GM23338 (cell line): ENCODE results near the gene DOCK1. TPM values are rescaled to one million over a fixed set of nuclear protein-coding genes. Genes with fewer than 3 reads are reported as not detected.

Experiments
- ATAC-seq: fragments of 200-7000 bp; cut with Tn5 transposase; 3 replicates; pipeline ENCODE4 v1.9.1; 2020
- DNase-seq: peaks from one replicate; pipeline ENCODE4 v3.0.0-alpha.2; 2015; ENCODE audit warnings: low spot score
- H2AFZ ChIP-seq: fragments of 200-600 bp; sonication (generic); 2 replicates; pipeline ENCODE4 v1.8.0; 2016; ENCODE audit warnings: antibody characterized with exemption, mild to moderate bottlenecking, moderate library complexity
- H3F3A ChIP-seq: fragments of 200-600 bp; sonication (generic); replicated peaks from 2 replicates; pipeline ENCODE4 v1.8.0; 2017; ENCODE audit warnings: antibody characterized with exemption, mixed run types, low read depth
- H3K27ac ChIP-seq: fragments of 200-600 bp; sonication (generic); 2 replicates; pipeline ENCODE4 v1.6.1; 2016; ENCODE audit warnings: low read depth
- H3K27me3 ChIP-seq: fragments of 200-600 bp; sonication (generic); 2 replicates; pipeline ENCODE4 v1.8.0; 2016; ENCODE audit warnings: mild to moderate bottlenecking, mixed run types, moderate library complexity; ENCODE audit not compliant: insufficient read depth
- H3K36me3 ChIP-seq: fragments of 200-600 bp; sonication (generic); 2 replicates; pipeline ENCODE4 v1.8.0; 2016; ENCODE audit warnings: mild to moderate bottlenecking; ENCODE audit not compliant: insufficient read depth
- H3K4me1 ChIP-seq: fragments of 200-600 bp; sonication (generic); 2 replicates; pipeline ENCODE4 v1.8.0; 2016; ENCODE audit warnings: mild to moderate bottlenecking, moderate library complexity; ENCODE audit not compliant: insufficient read depth
- H3K4me2 ChIP-seq: fragments of 200-600 bp; sonication (generic); 2 replicates; pipeline ENCODE4 v1.7.1; 2017; ENCODE audit warnings: mixed run types
- H3K4me3 ChIP-seq: fragments of 200-600 bp; sonication (generic); 2 replicates; pipeline ENCODE4 v1.6.1; 2016; ENCODE audit warnings: mixed run types
- H3K79me2 ChIP-seq: fragments of 200-600 bp; sonication (generic); replicated peaks from 2 replicates; pipeline ENCODE4 v1.8.0; 2017; ENCODE audit warnings: mild to moderate bottlenecking; ENCODE audit not compliant: insufficient read depth
- H3K9me2 ChIP-seq: fragments of 200-600 bp; sonication (generic); 2 replicates; pipeline ENCODE4 v1.8.0; 2017; ENCODE audit not compliant: insufficient read depth
- H4K20me1 ChIP-seq: fragments of 200-600 bp; sonication (generic); replicated peaks from 2 replicates; pipeline ENCODE4 v1.8.0; 2017; ENCODE audit warnings: mild to moderate bottlenecking; ENCODE audit not compliant: insufficient read depth
- H3K27ac Mint-ChIP-seq: 2 replicates; pipeline ENCODE4 v1.8.0; 2020; ENCODE audit warnings: inconsistent platforms, mild to moderate bottlenecking, moderate library complexity, mixed read lengths
- H3K27me3 Mint-ChIP-seq: 3 replicates; pipeline ENCODE4 v1.8.0; 2022; ENCODE audit warnings: low read depth, mild to moderate bottlenecking, moderate library complexity, mixed read lengths, inconsistent platforms; ENCODE audit not compliant: insufficient read depth, poor library complexity
- H3K36me3 Mint-ChIP-seq: 3 replicates; pipeline ENCODE4 v1.8.0; 2021; ENCODE audit warnings: low read depth, mild to moderate bottlenecking, inconsistent platforms, moderate library complexity, mixed read lengths
- H3K4me1 Mint-ChIP-seq: 3 replicates; pipeline ENCODE4 v1.8.0; 2020; ENCODE audit warnings: mild to moderate bottlenecking, inconsistent platforms, mixed read lengths
- H3K4me3 Mint-ChIP-seq: 3 replicates; pipeline ENCODE4 v1.8.0; 2021; ENCODE audit warnings: moderate library complexity, mild to moderate bottlenecking, inconsistent platforms, mixed read lengths
- H3K9me3 Mint-ChIP-seq: 3 replicates; pipeline ENCODE4 v1.8.0; 2020; ENCODE audit warnings: moderate library complexity, mild to moderate bottlenecking, inconsistent platforms, mixed read lengths
- CREB1 ChIP-seq: fragments of 250-450 bp; sonication (Bioruptor Pico); IDR thresholded peaks from 2 replicates; pipeline ENCODE4 v1.5.0; 2020; ENCODE audit warnings: low read depth, mild to moderate bottlenecking, moderate library complexity
- CTCF ChIP-seq, 2 experiments: fragments of 200-600 bp in 1 of 2; sonication (generic) in 1 of 2; conservative IDR thresholded peaks; 2 replicates each; pipeline versions ENCODE4 v1.5.1 to v1.6.1; 2016 to 2017; ENCODE audit warnings: antibody characterized with exemption in 2 of 2, low read depth in 2 of 2, mild to moderate bottlenecking in 2 of 2, moderate library complexity in 1 of 2
- EZH2phosphoT487 ChIP-seq: fragments of 200-600 bp; sonication (generic); IDR thresholded peaks from one replicate; pipeline ENCODE4 v1.8.1; 2018; ENCODE audit warnings: antibody characterized with exemption; ENCODE audit not compliant: unreplicated experiment
- JUNB ChIP-seq: IDR thresholded peaks from one replicate; pipeline ENCODE4 v1.6.1; 2016; ENCODE audit warnings: antibody characterized with exemption; ENCODE audit not compliant: unreplicated experiment
- NANOG ChIP-seq: IDR thresholded peaks from 2 replicates; pipeline ENCODE4 v1.6.1; 2016; ENCODE audit warnings: antibody characterized with exemption, borderline replicate concordance
- POLR2AphosphoS5 ChIP-seq: IDR thresholded peaks from 2 replicates; pipeline ENCODE4 v1.6.1; 2016; ENCODE audit warnings: antibody characterized with exemption, low read depth
- STAT1 ChIP-seq: IDR thresholded peaks from one replicate; pipeline ENCODE4 v1.6.1; 2016; ENCODE audit warnings: antibody characterized with exemption; ENCODE audit not compliant: unreplicated experiment
- ZNF114 ChIP-seq: fragments of 250-450 bp; sonication (Bioruptor Pico); IDR thresholded peaks from 2 replicates; pipeline ENCODE4 v1.5.0; 2020; ENCODE audit warnings: mild to moderate bottlenecking, moderate library complexity
- ZNF331 ChIP-seq: fragments of 250-450 bp; sonication (Bioruptor Pico); IDR thresholded peaks from 2 replicates; pipeline ENCODE4 v1.5.0; 2020; ENCODE audit warnings: low read depth, mild to moderate bottlenecking, moderate library complexity
- ZNF462 ChIP-seq: fragments of 250-450 bp; sonication (Bioruptor Pico); IDR thresholded peaks from 2 replicates; pipeline ENCODE4 v1.5.0; 2020; ENCODE audit warnings: mild to moderate bottlenecking, moderate library complexity
- polyA plus RNA-seq: library from polyadenylated mRNA; unstranded; fragments of >200 nt; fragmentation: Nextera tagmentation; extraction: Ambion mirVana; gene quantifications from 2 replicates; pipeline ENCODE4 v1.2.1, GENCODE V29; 2016
- total RNA-seq: library from RNA; depleted of rRNA; stranded (reverse); fragments of >200 nt; shearing (Covaris generic); gene quantifications from 2 replicates; pipeline ENCODE4 v1.2.3, GENCODE V29; 2014

The DOCK1 gene
- total and polyA plus RNA-seq, 2 experiments from 2014 or later, result 13.2 to 55.3 TPM

GRCh38 chr10:127079392-127079791 lies 174.2 kb downstream of the DOCK1 start (continued):
- no peak for TF ChIP-seq ZNF114 (CRISPR knock-in tag)

GRCh38 chr10:127080317-127080716 lies 175.1 kb downstream of the DOCK1 start:
- no peak for DNase-seq
- Histone ChIP-seq H3F3A (no peaks in the 10 kb centered on the region), H3K36me3 (no peaks in the 10 kb centered on the region; the same call in 1 of the 2 replicates), H3K27ac (no peak overlapping the region), H3K27me3 (no peaks in the 10 kb centered on the region), H3K9me2 (no peaks in the 10 kb centered on the region), H2AFZ (no peak overlapping the region), H3K4me3 (no peak overlapping the region), H4K20me1 (no peaks in the 10 kb centered on the region), H3K4me1 (peaks cover 11% of the 10 kb centered on the region; the same call in 1 of the 2 replicates), H3K4me2 (no peak overlapping the region), H3K79me2 (no peaks in the 10 kb centered on the region)
- ATAC-seq, result no peak
- no peak overlapping the region for H3K27ac Mint-ChIP-seq
- H3K27me3 Mint-ChIP-seq, result peaks cover 1% of the 10 kb centered on the region
- H3K4me3 Mint-ChIP-seq, result no peak overlapping the region
- no peak for TF ChIP-seq JUNB
- no peak for TF ChIP-seq ZNF114 (CRISPR knock-in tag)
- no peak for TF ChIP-seq CTCF (conservative IDR thresholded peaks at IDR 0.05; ENCODE audit: low read depth in 2 of 2)
- no peak for TF ChIP-seq ZNF331 (CRISPR knock-in tag)
- TF ChIP-seq EZH2phosphoT487, result no peak
- no peak for TF ChIP-seq NANOG
- no peak for TF ChIP-seq POLR2AphosphoS5
- H3K4me1 Mint-ChIP-seq, result peaks cover 23% of the 10 kb centered on the region; the same call in 2 of the 3 replicates
- H3K9me3 Mint-ChIP-seq, result no peaks in the 10 kb centered on the region; the same call in 2 of the 3 replicates
- peaks cover 31% of the 10 kb centered on the region for H3K36me3 Mint-ChIP-seq

- Mint-ChIP-seq H3K27ac (no peak overlapping the region), H3K27me3 (peaks cover 1% of the 10 kb centered on the region), H3K4me1 (peaks cover 28% of the 10 kb centered on the region), H3K4me3 (no peak overlapping the region), H3K9me3 (no peaks in the 10 kb centered on the region; the same call in 2 of the 3 replicates), H3K36me3 (peaks cover 24% of the 10 kb centered on the region)
- no peaks in the 10 kb centered on the region; the same call in 1 of the 2 replicates for H3K36me3 ChIP-seq
- H2AFZ ChIP-seq, result no peak overlapping the region
- H4K20me1 ChIP-seq, result no peaks in the 10 kb centered on the region
- no peaks in the 10 kb centered on the region for H3K79me2 ChIP-seq
- H3K4me3 ChIP-seq, result no peak overlapping the region
- H3K27me3 ChIP-seq, result no peaks in the 10 kb centered on the region
- H3K9me2 ChIP-seq, result no peaks in the 10 kb centered on the region
- no peak overlapping the region for H3K27ac ChIP-seq
- no peaks in the 10 kb centered on the region for H3F3A ChIP-seq
- H3K4me2 ChIP-seq, result no peak overlapping the region
- ATAC-seq, result no peak
- no peak for DNase-seq
- H3K4me1 ChIP-seq, result peaks cover 11% of the 10 kb centered on the region; the same call in 1 of the 2 replicates
- TF ChIP-seq ZNF462 (CRISPR knock-in tag) (no peak), CTCF (conservative IDR thresholded peaks at IDR 0.05; ENCODE audit: low read depth in 2 of 2) (no peak), CREB1 (CRISPR knock-in tag) (no peak), EZH2phosphoT487 (no peak), ZNF114 (CRISPR knock-in tag) (no peak), STAT1 (no peak)
Measured at GRCh38 chr10:127081851-127082345, 176.7 kb downstream of the DOCK1 start.
